Coronary artery (tissue), 2 donors: ENCODE data around the gene NDP.

Source experiments
- DNase-seq: peaks from one replicate; pipeline ENCODE4 v3.0.0-alpha.2; 2017; ENCODE audit warnings: low spot score
- H3K27ac ChIP-seq, 2 donors: fragments of 200-600 bp; sonication (generic); one replicate each; pipeline ENCODE4 v1.5.1; 2016 to 2019
- H3K4me3 ChIP-seq: fragments of 200-600 bp; sonication (generic); 2 replicates; pipeline ENCODE4 v1.5.1; 2016; ENCODE audit warnings: mild to moderate bottlenecking, moderate library complexity
- CTCF ChIP-seq: fragments of 200-600 bp; sonication (generic); IDR thresholded peaks from one replicate; pipeline ENCODE4 v1.5.1; 2019; ENCODE audit warnings: antibody characterized with exemption

NDP gene

GRCh38 chrX:43971966-43972961 lies 926 bp downstream of the NDP start:
- no peak overlapping the region for H3K27ac ChIP-seq
- no peak for TF ChIP-seq CTCF
- DNase-seq = no peak
- H3K4me3 ChIP-seq = peak overlapping the region; percentile 60

GRCh38 chrX:43970528-43970927 lies 2.7 kb downstream of the NDP start:
- TF ChIP-seq CTCF = no peak
- no peak for DNase-seq
- no peak overlapping the region for H3K4me3 ChIP-seq
- H3K27ac ChIP-seq = no peak overlapping the region

- peak overlapping the region; percentile 34 for H3K4me3 ChIP-seq
- TF ChIP-seq CTCF = no peak
- no peak for DNase-seq
- H3K27ac ChIP-seq = peak overlapping the region in 1 of 2 donors; percentile 20
Measured at GRCh38 chrX:43969504-43970501, 3.4 kb downstream of the NDP start.

- Histone ChIP-seq H3K27ac (no peak overlapping the region), H3K4me3 (no peak overlapping the region)
- DNase-seq = no peak
- no peak for TF ChIP-seq CTCF
Measured at GRCh38 chrX:43968359-43968781, 4.8 kb downstream of the NDP start.

- H3K27ac ChIP-seq = no peak overlapping the region
Measured at GRCh38 chrX:43964936-43965335, 8.3 kb downstream of the NDP start.

GRCh38 chrX:43963726-43964125 lies 9.5 kb downstream of the NDP start:
- no peak for DNase-seq
- H3K27ac ChIP-seq = no peak overlapping the region
- no peak for TF ChIP-seq CTCF
- H3K4me3 ChIP-seq = no peak overlapping the region

More at GRCh38 chrX:43964936-43965335, 8.3 kb downstream of the NDP start:
- TF ChIP-seq CTCF = no peak
- DNase-seq = no peak
- H3K4me3 ChIP-seq = no peak overlapping the region
